Fibroblast of mammary gland (primary cell): ENCODE data around the gene SLC6A16.
"Not testable (repeated sequence)": the region's sequence is repeated elsewhere in the genome, so short reads cannot be mapped to it uniquely, and the experiment has no call there.

ENCODE experiments used
- DNase-seq: peaks from one replicate; pipeline ENCODE4 v3.0.0-alpha.2; 2010; ENCODE audit warnings: low read depth
- H3K4me3 ChIP-seq: 2 replicates; pipeline ENCODE4 v1.5.1; 2011; ENCODE audit warnings: low read depth, mild to moderate bottlenecking, low read length, moderate library complexity; ENCODE audit not compliant: control insufficient read depth
- TF ChIP-seq, protein P1 (sequence below): conservative IDR thresholded peaks from 2 replicates; pipeline ENCODE4 v1.5.1; 2011; ENCODE audit warnings: low read depth, low read length, inconsistent platforms; ENCODE audit not compliant: control insufficient read depth, insufficient read depth

SLC6A16 gene

DNA sequence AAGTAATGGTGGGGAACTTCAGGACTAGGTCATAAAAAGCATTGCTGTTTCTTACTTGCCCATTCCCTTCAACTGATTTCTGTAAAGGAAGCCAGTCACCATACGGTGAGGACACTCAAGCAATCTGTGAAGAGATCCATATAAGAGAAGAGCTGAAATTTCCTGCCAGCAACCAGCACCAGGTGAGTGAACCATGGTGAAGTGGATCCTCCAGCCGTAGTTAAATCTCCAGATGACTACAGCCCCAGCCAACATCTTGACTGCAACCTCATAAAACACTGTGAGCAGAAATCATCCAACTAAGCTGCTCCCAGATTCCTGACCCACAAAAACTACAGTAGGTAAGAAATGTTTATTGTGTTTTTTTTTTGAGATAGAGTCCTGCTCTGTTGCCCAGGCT, 3.8 kb upstream of the SLC6A16 start:
- no peak for DNase-seq
- H3K4me3 ChIP-seq = no peak overlapping the region
- TF ChIP-seq, protein P1, sequence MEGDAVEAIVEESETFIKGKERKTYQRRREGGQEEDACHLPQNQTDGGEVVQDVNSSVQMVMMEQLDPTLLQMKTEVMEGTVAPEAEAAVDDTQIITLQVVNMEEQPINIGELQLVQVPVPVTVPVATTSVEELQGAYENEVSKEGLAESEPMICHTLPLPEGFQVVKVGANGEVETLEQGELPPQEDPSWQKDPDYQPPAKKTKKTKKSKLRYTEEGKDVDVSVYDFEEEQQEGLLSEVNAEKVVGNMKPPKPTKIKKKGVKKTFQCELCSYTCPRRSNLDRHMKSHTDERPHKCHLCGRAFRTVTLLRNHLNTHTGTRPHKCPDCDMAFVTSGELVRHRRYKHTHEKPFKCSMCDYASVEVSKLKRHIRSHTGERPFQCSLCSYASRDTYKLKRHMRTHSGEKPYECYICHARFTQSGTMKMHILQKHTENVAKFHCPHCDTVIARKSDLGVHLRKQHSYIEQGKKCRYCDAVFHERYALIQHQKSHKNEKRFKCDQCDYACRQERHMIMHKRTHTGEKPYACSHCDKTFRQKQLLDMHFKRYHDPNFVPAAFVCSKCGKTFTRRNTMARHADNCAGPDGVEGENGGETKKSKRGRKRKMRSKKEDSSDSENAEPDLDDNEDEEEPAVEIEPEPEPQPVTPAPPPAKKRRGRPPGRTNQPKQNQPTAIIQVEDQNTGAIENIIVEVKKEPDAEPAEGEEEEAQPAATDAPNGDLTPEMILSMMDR = no peak

DNA sequence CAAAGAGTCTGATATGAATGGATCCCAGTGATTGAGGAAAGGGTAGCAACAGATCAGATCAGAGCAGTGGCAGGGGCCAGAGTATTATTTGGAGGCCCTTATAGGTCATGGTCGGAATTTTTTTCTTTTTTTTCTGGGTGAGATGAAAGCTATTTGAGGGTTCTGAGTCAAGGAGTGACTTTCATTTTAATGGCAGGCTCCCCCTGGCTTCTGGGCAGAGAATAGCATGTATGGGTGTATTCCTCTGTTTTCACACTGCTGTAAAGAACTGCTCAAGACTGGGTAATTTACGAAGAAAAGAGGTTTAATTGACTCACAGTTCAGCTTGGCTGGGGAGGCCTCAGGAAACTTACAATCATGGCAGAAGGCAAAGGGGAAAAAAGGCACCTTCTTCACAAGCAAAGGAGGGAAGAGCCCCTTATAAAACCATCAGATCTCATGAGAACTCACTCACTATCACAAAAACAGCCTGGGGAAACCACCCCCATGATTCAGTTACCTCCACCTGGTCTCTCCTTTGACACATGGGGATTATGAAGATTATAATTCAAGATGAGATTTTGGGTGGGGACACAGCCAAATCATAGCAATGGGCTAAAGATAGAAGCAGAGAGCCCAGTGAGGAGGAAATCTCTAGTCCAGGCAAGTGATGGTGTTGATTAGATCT, 3.0 kb upstream of the SLC6A16 start:
- H3K4me3 ChIP-seq = no peak overlapping the region
- peak; percentile 31 for DNase-seq
- TF ChIP-seq, protein P1 = peak; percentile 66

DNA sequence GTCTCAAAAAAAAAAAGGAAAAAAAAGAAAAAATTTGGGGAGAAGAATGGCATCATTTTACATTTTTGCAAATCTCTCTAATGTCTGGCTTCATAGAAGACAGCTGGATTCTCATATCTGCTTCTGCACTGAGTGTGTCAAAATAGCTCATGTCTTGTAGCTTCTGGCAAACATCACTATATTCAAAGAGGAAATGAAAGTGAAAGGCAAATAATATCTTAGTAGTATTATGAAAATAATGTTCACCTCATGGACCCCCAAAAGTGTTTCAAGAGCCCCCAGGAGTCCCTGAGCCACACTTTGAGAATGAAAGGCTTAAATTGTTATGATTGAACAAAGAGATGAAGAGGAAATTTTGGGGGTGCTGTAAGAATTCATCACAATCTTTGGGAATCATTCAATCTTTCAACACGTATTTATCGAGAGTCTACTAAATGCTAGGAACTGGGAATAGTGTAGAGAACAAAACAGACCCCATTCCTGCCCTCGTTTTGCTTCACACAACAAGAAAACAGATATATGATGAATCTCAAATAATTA, 1.2 kb upstream of the SLC6A16 start:
- TF ChIP-seq, protein P1 = no peak
- no peak overlapping the region for H3K4me3 ChIP-seq
- no peak for DNase-seq

DNA sequence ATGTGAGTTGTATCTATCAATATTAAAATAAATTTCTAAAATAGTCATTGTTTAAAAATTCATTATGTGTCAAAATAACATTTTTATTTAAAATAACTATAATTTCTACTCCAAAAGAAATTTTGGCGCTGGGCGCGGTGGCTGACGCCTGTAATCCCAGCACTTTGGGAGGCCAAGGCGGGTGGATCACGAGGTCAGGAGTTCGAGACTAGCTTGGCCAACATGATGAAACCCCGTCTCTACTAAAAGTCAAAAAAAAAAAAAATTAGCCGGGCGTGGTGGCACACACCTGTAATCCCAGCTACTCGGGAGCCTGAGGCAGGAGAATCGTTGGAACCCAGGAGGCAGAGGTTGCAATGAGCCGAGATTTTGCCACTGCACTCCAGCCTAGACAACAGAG, 765 bp upstream of the SLC6A16 start:
- not testable (repeated sequence) for H3K4me3 ChIP-seq, DNase-seq

DNA sequence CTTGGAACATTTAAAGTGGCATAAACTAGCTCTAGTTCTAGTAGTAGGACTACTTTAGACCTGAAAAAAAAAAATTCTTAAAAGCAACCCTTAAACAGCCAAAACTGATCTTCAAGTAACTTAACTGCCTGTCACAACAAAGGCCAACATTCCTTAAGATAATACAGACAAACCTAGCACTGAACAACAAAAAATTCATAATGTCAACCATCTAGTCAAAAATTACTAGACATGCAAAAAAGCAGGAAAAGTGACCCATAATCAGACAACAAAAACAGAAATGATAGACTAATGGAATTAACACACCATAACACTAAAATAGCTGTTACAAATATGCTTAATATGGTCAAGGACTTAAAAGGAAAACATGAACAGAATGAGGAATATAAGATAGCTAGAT, 6.7 kb downstream of the SLC6A16 start:
- no peak overlapping the region for H3K4me3 ChIP-seq
- TF ChIP-seq, protein P1 = no peak
- no peak for DNase-seq

DNA sequence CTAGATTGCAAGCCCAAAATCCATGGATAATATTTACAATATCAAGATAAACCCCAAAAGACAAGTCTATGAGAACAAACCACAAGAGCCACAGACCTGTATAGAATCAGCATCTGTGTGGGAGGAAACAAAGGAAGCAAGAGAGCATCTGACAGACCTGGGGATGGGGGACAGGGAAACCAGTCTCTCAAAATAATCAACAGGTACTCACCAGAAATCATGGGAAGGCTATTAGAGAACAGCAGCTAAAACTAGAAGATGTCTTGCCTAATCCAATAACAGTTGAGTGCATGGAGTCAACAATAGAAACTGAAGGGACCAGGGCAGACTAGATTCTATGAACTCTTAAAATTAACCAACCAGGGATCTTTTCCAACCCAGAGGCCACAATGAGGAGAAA, 8.7 kb downstream of the SLC6A16 start:
- no peak for DNase-seq
- TF ChIP-seq, protein P1 = no peak
- no peak overlapping the region for H3K4me3 ChIP-seq

DNA sequence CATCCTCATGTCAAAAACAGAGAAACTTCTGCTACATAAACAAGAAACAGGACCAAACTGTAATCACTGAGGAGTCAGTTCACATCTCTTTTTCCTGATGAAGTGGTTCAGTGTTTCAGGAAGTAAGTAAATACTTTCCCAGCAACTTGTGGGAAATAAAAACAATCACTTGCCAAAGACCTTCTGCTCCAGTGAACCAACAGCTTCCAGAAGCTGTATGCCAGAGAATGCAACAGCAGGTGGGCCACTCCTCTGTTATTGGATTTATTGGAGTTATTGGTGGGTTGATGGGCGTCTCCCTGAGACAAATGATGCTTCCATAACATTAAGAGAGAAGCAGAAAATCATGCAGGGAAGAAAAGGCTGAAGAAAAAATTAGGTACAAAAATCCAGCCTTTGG, 9.9 kb downstream of the SLC6A16 start:
- no peak overlapping the region for H3K4me3 ChIP-seq
- TF ChIP-seq, protein P1 = no peak
- DNase-seq = no peak
